WERI-Rb-1 (cell line): Measurements from ENCODE around the gene ZNF891.
A peak's percentile ranks its signal among the peaks of the same experiment; 100 is the strongest.

Experiments used
- DNase-seq: peaks from one replicate; pipeline ENCODE4 v3.0.0-alpha.2; 2020
- H3K27ac ChIP-seq: fragments of 250-450 bp; sonication (Bioruptor Pico); 2 replicates; pipeline ENCODE4 v1.5.1; 2020; ENCODE audit warnings: mild to moderate bottlenecking, moderate library complexity
- H3K27me3 ChIP-seq: fragments of 250-450 bp; sonication (Bioruptor Pico); 2 replicates; pipeline ENCODE4 v1.5.1; 2021; ENCODE audit warnings: mild to moderate bottlenecking, low read depth, moderate library complexity; ENCODE audit not compliant: insufficient read depth, severe bottlenecking
- H3K36me3 ChIP-seq: fragments of 250-450 bp; sonication (Bioruptor Pico); 2 replicates; pipeline ENCODE4 v1.5.1; 2020; ENCODE audit warnings: mild to moderate bottlenecking, moderate library complexity
- H3K4me3 ChIP-seq: 2 replicates; pipeline ENCODE4 v1.5.1; 2011; ENCODE audit warnings: low read depth, mild to moderate bottlenecking, control low read depth, low read length
- H3K9me3 ChIP-seq: fragments of 250-450 bp; sonication (Bioruptor Pico); 2 replicates; pipeline ENCODE4 v1.5.1; 2021; ENCODE audit warnings: mild to moderate bottlenecking, moderate library complexity; ENCODE audit not compliant: severe bottlenecking
- CTCF ChIP-seq: IDR thresholded peaks from 2 replicates; pipeline ENCODE4 v1.5.1; 2011; ENCODE audit warnings: low read depth, mild to moderate bottlenecking, control low read depth, inconsistent platforms, low read length

Gene ZNF891

DNA sequence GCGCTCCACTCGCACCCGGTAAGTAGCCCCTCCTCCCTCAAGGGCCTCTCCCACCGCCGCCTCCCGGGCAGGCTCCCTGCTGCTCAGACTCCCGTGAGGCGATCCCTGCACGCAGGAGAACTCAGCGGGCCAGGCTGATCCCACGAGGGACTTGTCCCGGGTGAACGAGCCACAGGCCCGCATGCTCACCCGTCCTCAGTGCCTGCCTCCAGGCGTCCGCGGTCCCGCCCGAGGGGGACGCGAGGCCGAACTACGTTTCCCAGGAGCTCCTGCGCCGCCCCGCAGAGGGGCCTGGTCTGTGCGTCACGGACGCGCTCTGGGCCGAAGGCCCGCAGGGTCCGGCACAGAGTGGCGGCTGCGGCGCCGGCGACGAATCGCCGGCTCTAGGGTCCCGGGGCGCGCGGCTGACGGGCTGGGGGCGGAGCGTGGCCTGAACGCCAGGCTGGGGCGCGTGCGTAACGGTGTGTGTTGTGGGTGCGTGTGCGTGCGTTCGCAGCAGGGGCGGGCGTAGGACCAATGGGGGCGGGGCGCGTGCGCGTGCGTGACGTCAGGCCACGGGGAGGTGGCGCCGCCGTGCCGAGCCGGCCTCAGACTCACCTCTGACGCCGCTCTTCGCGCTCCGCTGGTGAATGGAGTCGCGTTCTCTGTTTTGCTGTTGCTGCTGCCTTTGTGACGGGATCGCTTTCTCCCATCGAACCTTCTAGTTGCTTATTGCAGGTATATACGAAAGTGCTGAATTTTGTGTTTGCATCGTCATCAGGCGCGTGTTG, at the start of gene ZNF891, which contains the start of gene ZNF10:
Gene ZNF891, minus strand, starts transcription at position 237 of the 770 bp plus-strand sequence. CDS start 8,356 bp downstream, outside the sequence.
Gene ZNF10, plus strand, starts transcription at position 590 of the 770 bp plus-strand sequence. CDS start 13,866 bp downstream, outside the sequence.
- no peak for TF ChIP-seq CTCF
- Histone ChIP-seq H3K36me3 (peaks cover 61% of the 10 kb centered on the region), H3K9me3 (peaks cover 35% of the 10 kb centered on the region)

GRCh38 chr12:133174901-133175300, 44.8 kb upstream of the ZNF891 start:
- H3K4me3 ChIP-seq = no peak overlapping the region
- no peaks in the 10 kb centered on the region for H3K36me3 ChIP-seq
- no peak for DNase-seq
- no peak overlapping the region for H3K27ac ChIP-seq
- no peaks in the 10 kb centered on the region for H3K27me3 ChIP-seq
- H3K9me3 ChIP-seq = peaks cover 43% of the 10 kb centered on the region
- no peak for TF ChIP-seq CTCF

More for the DNA sequence above, at the start of gene ZNF891, which contains the start of gene ZNF10:
- H3K27ac ChIP-seq = peak within 1 kb of the TSS; percentile 91
- peak; percentile 97 for DNase-seq
- no peaks in the 10 kb centered on the region for H3K27me3 ChIP-seq
- H3K4me3 ChIP-seq = peak within 1 kb of the TSS; percentile 92

GRCh38 chr12:133172491-133172890, 42.4 kb upstream of the ZNF891 start:
- H3K27me3 ChIP-seq = no peaks in the 10 kb centered on the region
- H3K27ac ChIP-seq = no peak overlapping the region
- no peak for DNase-seq
- no peaks in the 10 kb centered on the region for H3K36me3 ChIP-seq
- no peak overlapping the region for H3K4me3 ChIP-seq
- no peak for TF ChIP-seq CTCF
- H3K9me3 ChIP-seq = peaks cover 40% of the 10 kb centered on the region

- DNase-seq = no peak
- TF ChIP-seq CTCF = no peak
- Histone ChIP-seq H3K27ac (no peak overlapping the region), H3K27me3 (no peaks in the 10 kb centered on the region), H3K4me3 (no peak overlapping the region), H3K9me3 (peaks cover 12% of the 10 kb centered on the region), H3K36me3 (no peaks in the 10 kb centered on the region)
Observed at GRCh38 chr12:133165776-133166175, 35.7 kb upstream of the ZNF891 start.

DNA sequence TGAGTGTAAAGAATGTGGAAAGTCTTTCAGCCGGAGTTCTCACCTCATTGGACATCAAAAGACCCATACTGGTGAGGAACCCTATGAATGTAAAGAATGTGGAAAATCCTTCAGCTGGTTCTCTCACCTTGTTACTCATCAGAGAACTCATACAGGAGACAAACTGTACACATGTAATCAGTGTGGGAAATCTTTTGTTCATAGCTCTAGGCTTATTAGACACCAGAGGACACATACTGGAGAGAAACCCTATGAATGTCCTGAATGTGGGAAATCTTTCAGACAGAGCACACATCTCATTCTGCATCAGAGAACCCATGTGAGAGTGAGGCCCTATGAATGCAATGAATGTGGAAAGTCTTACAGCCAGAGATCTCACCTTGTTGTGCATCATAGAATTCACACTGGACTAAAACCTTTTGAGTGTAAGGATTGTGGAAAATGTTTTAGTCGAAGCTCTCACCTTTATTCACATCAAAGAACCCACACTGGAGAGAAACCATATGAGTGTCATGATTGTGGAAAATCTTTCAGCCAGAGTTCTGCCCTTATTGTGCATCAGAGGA, 26.1 kb upstream of the ZNF891 start:
- Histone ChIP-seq H3K27ac (no peak overlapping the region), H3K9me3 (peaks cover 52% of the 10 kb centered on the region), H3K4me3 (no peak overlapping the region), H3K36me3 (peaks cover 79% of the 10 kb centered on the region), H3K27me3 (no peaks in the 10 kb centered on the region)
- no peak for DNase-seq
- TF ChIP-seq CTCF = no peak
